IMR-90 (cell line): ENCODE data around the gene FAH. TPM values are rescaled to one million over a fixed set of nuclear protein-coding genes. Genes with fewer than 3 reads are reported as not detected.

Experiments
- ATAC-seq: fragments of 200-7000 bp; cut with Tn5 transposase; 2 replicates; pipeline ENCODE4 v1.9.1; 2020; ENCODE audit warnings: low read depth, mild to moderate bottlenecking, moderate library complexity
- BruUV-seq: library from RNA; stranded (reverse); fragments of 400-500 nt; replicated peaks from 2 replicates; lab custom pipeline; 2021; lab: Mats Ljungman, UMichigan
- CTCF ChIA-PET: fragments of 300-600 bp; formaldehyde crosslinking; extraction: SDS; loops from one replicate; lab custom pipeline; 2021; ENCODE audit warnings: antibody characterized with exemption; lab: Yijun Ruan, JAX
- POLR2A ChIA-PET: fragments of 300-600 bp; sonication (Branson Sonifier 250); formaldehyde crosslinking; loops from one replicate; lab custom pipeline; 2022; ENCODE audit warnings: antibody characterized with exemption; ENCODE audit not compliant: unreplicated experiment; lab: Charles Lee
- DNase-seq: peaks from one replicate; pipeline ENCODE4 v3.0.0; 2013
- H2AFZ ChIP-seq: replicated peaks from 2 replicates; pipeline ENCODE3; 2013; ENCODE audit warnings: low read length, mild to moderate bottlenecking; ENCODE audit not compliant: poor library complexity
- H2AK5ac ChIP-seq: 2 replicates; pipeline ENCODE4 v1.6.1; 2013; ENCODE audit warnings: low read depth, low read length, inconsistent platforms
- H2AK9ac ChIP-seq: replicated peaks from 2 replicates; pipeline ENCODE3; 2013; ENCODE audit warnings: mild to moderate bottlenecking, low read depth, low read length, moderate library complexity; ENCODE audit not compliant: poor library complexity
- H2BK120ac ChIP-seq: 2 replicates; pipeline ENCODE4 v1.6.1; 2013; ENCODE audit warnings: low read depth, low read length, inconsistent platforms
- H2BK15ac ChIP-seq: 3 replicates; pipeline ENCODE4 v1.6.1; 2013; ENCODE audit warnings: low read depth, low read length, inconsistent platforms
- H2BK20ac ChIP-seq: 2 replicates; pipeline ENCODE4 v1.6.1; 2013; ENCODE audit warnings: low read depth, mild to moderate bottlenecking, inconsistent platforms, low read length, moderate library complexity
- H2BK5ac ChIP-seq: 2 replicates; pipeline ENCODE4 v1.6.1; 2013; ENCODE audit warnings: mild to moderate bottlenecking, low read depth, low read length, inconsistent platforms; ENCODE audit not compliant: poor library complexity, severe bottlenecking
- H3K14ac ChIP-seq: replicated peaks from 2 replicates; pipeline ENCODE4 v1.6.1; 2013; ENCODE audit warnings: low read depth, low read length, inconsistent platforms
- H3K18ac ChIP-seq: 2 replicates; pipeline ENCODE4 v1.6.1; 2013; ENCODE audit warnings: low read depth, low read length, control low read depth
- H3K23ac ChIP-seq: 2 replicates; pipeline ENCODE4 v1.6.1; 2013; ENCODE audit warnings: low read depth, low read length, inconsistent platforms
- H3K27ac ChIP-seq: 2 replicates; pipeline ENCODE4 v1.5.1; 2013; ENCODE audit warnings: mild to moderate bottlenecking, control low read depth, low read length; ENCODE audit not compliant: insufficient read depth
- H3K27me3 ChIP-seq: 2 replicates; pipeline ENCODE4 v1.6.1; 2013; ENCODE audit warnings: low read length; ENCODE audit not compliant: control insufficient read depth, insufficient read depth
- H3K36me3 ChIP-seq: 2 replicates; pipeline ENCODE4 v1.6.1; 2013; ENCODE audit warnings: low read length, mixed read lengths; ENCODE audit not compliant: control insufficient read depth, insufficient read depth
- H3K4ac ChIP-seq: 2 replicates; pipeline ENCODE4 v1.6.1; 2013; ENCODE audit warnings: low read depth, low read length, inconsistent platforms
- H3K4me1 ChIP-seq: 2 replicates; pipeline ENCODE4 v1.6.1; 2013; ENCODE audit warnings: low read length, mixed read lengths; ENCODE audit not compliant: control insufficient read depth, insufficient read depth
- H3K4me2 ChIP-seq: 2 replicates; pipeline ENCODE4 v1.6.1; 2013; ENCODE audit warnings: low read depth, mild to moderate bottlenecking, control low read depth, low read length, moderate library complexity
- H3K4me3 ChIP-seq: 2 replicates; pipeline ENCODE4 v1.5.1; 2013; ENCODE audit warnings: low read depth, mild to moderate bottlenecking, control low read depth, low read length, moderate library complexity; ENCODE audit not compliant: insufficient read depth
- H3K56ac ChIP-seq: 2 replicates; pipeline ENCODE4 v1.6.1; 2013; ENCODE audit warnings: low read length, inconsistent platforms; ENCODE audit not compliant: insufficient read depth; ENCODE audit errors: extremely low read depth
- H3K79me1 ChIP-seq, 2 experiments: 2 replicates each; pipeline ENCODE4 v1.6.1; 2013; ENCODE audit warnings: low read length in 2 of 2, inconsistent platforms in 1 of 2, low read depth in 1 of 2
- H3K9ac ChIP-seq: 2 replicates; pipeline ENCODE4 v1.6.1; 2013; ENCODE audit warnings: low read depth, low read length, control low read depth
- H3K9me1 ChIP-seq: 2 replicates; pipeline ENCODE4 v1.6.1; 2013; ENCODE audit warnings: low read length, inconsistent platforms; ENCODE audit not compliant: insufficient read depth
- H3K9me3 ChIP-seq: 2 replicates; pipeline ENCODE4 v1.6.1; 2013; ENCODE audit warnings: low read length; ENCODE audit not compliant: control insufficient read depth, insufficient read depth
- H4K20me1 ChIP-seq: 2 replicates; pipeline ENCODE4 v1.6.1; 2013; ENCODE audit warnings: low read length, inconsistent platforms; ENCODE audit not compliant: insufficient read depth
- H4K5ac ChIP-seq: 2 replicates; pipeline ENCODE4 v1.6.1; 2013; ENCODE audit warnings: mild to moderate bottlenecking, low read depth, low read length, control low read depth
- H4K8ac ChIP-seq, 2 experiments: 2 replicates each; pipeline ENCODE4 v1.6.1; 2013; ENCODE audit warnings: low read depth in 2 of 2, low read length in 2 of 2, control low read depth in 1 of 2, inconsistent platforms in 1 of 2
- H4K91ac ChIP-seq: 2 replicates; pipeline ENCODE4 v1.6.1; 2013; ENCODE audit warnings: low read depth, low read length, inconsistent platforms; ENCODE audit not compliant: insufficient read depth
- BHLHE40 ChIP-seq: fragments of 150-350 bp; IDR thresholded peaks from 2 replicates; pipeline ENCODE4 v1.6.1; 2016; ENCODE audit warnings: mild to moderate bottlenecking, low read depth, low read length
- CEBPB ChIP-seq: IDR thresholded peaks from 2 replicates; pipeline ENCODE4 v1.6.1; 2012; ENCODE audit warnings: low read depth, low read length, improper control_type of control experiment
- FOS ChIP-seq: fragments of 150-350 bp; IDR thresholded peaks from 2 replicates; pipeline ENCODE4 v1.6.1; 2016; ENCODE audit warnings: low read depth, low read length
- MAFK ChIP-seq: IDR thresholded peaks from 2 replicates; pipeline ENCODE4 v1.6.1; 2012; ENCODE audit warnings: low read depth, low read length, improper control_type of control experiment
- NFE2L2 ChIP-seq: fragments of 150-350 bp; IDR thresholded peaks from 2 replicates; pipeline ENCODE4 v1.6.1; 2016; ENCODE audit warnings: low read depth, mild to moderate bottlenecking, low read length
- RAD21 ChIP-seq: IDR thresholded peaks from 2 replicates; pipeline ENCODE4 v1.6.1; 2012; ENCODE audit warnings: low read length, improper control_type of control experiment
- RFX5 ChIP-seq: IDR thresholded peaks from 2 replicates; pipeline ENCODE4 v1.8.0; 2012; ENCODE audit warnings: low read depth, mild to moderate bottlenecking, low read length, moderate library complexity
- WGBS, 2 experiments: methylation state at CpG; one replicate each; pipeline versions ENCODE4 v1.1.5 to v1.1.7; 2013; ENCODE audit warnings: missing lambda C conversion rate in 2 of 2; ENCODE audit not compliant: insufficient read length in 1 of 2; ENCODE audit errors: extremely low coverage in 2 of 2; 5-methylcytosine and 5-hydroxymethylcytosine counted together
- dilution Hi-C: fragments of 300-500 bp; cut with HindIII; formaldehyde crosslinking; loops from one replicate; pipeline ENCODE4 v1.14.3; 2018; ENCODE audit warnings: low sequenced_read_pairs; ENCODE audit not compliant: unreplicated experiment
- in situ Hi-C: fragments of 300-500 bp; cut with MboI; formaldehyde crosslinking; loops from 3 replicates; pipeline ENCODE4 v1.14.3; 2019; ENCODE audit warnings: low sequenced_read_pairs, inconsistent platforms, mixed read lengths
- intact Hi-C: fragments of 100-400 bp; cut with micrococcal nuclease; formaldehyde crosslinking; loops from 2 replicates; pipeline ENCODE4 v1.10.0; 2022
- polyA plus RNA-seq, 3 experiments: library from polyadenylated mRNA; depleted of rRNA; stranded (reverse); fragments of >200 nt; gene quantifications; 2 replicates each; pipeline ENCODE4 v1.2.3, GENCODE V29; 2012; ENCODE audit warnings: low replicate concordance in 1 of 3
- total RNA-seq: library from RNA; depleted of rRNA; stranded (reverse); fragments of >200 nt; gene quantifications from 2 replicates; pipeline ENCODE4 v1.2.3, GENCODE V29; 2012
- TF ChIP-seq, protein P1 (sequence below): conservative IDR thresholded peaks from 2 replicates; pipeline ENCODE4 v1.5.1; 2012; ENCODE audit warnings: mild to moderate bottlenecking, low read depth, low read length, improper control_type of control experiment
- TF ChIP-seq, protein P2 (sequence below): fragments of 150-350 bp; IDR thresholded peaks from 2 replicates; pipeline ENCODE4 v1.6.1; 2017; ENCODE audit warnings: mild to moderate bottlenecking, antibody characterized with exemption, low read length, low read depth
- TF ChIP-seq, protein P3 (sequence below): fragments of 150-350 bp; IDR thresholded peaks from 2 replicates; pipeline ENCODE4 v1.6.1; 2016; ENCODE audit warnings: low read depth, mild to moderate bottlenecking, low read length, moderate library complexity, borderline replicate concordance

Gene FAH
- total and polyA plus RNA-seq, 2 of the 4 experiments (the other 2 are of a cell fraction): 43.1 to 48.6 TPM

GRCh38 chr15:80233581-80233980 is 80.8 kb downstream of the FAH start:
- H3K14ac ChIP-seq: no peak overlapping the region
- H4K5ac ChIP-seq: no peak overlapping the region
- no peak overlapping the region for H3K56ac ChIP-seq
- no peak overlapping the region for H2AK9ac ChIP-seq
- no peaks in the 10 kb centered on the region for H3K9me3 ChIP-seq
- no peak overlapping the region for H3K18ac ChIP-seq
- intact Hi-C loops (loop anchor here (10.0 kb wide), 1 partner anchor 169 kb away; no protein-coding TSS in a partner anchor), dilution Hi-C loops (no loop called here), in situ Hi-C loops (no loop called here)
- WGBS, 2 experiments: 36% methylated on average over 4 of the region's 9 CpGs; no CpG with 5 or more reads in 1 of the 2 experiments
- no peak overlapping the region for H4K91ac ChIP-seq
- DNase-seq: no peak
- no peak overlapping the region for H3K4ac ChIP-seq
- no peak overlapping the region for H4K8ac ChIP-seq
- no peak overlapping the region for H2AFZ ChIP-seq
- H3K4me2 ChIP-seq: no peak overlapping the region
- H3K36me3 ChIP-seq: no peaks in the 10 kb centered on the region
- no peak overlapping the region for H3K23ac ChIP-seq
- no peaks in the 10 kb centered on the region for H4K20me1 ChIP-seq
- H2BK5ac ChIP-seq: no peak overlapping the region
- POLR2A ChIA-PET: no interaction called here
- no TSS peak for BruUV-seq
- no peak overlapping the region for H2BK15ac ChIP-seq
- H3K4me3 ChIP-seq: no peak overlapping the region
- CTCF ChIA-PET: no interaction called here
- no peaks in the 10 kb centered on the region for H3K4me1 ChIP-seq
- H2BK120ac ChIP-seq: no peak overlapping the region
- peaks cover 22% of the 10 kb centered on the region for H3K27me3 ChIP-seq
- H2BK20ac ChIP-seq: no peak overlapping the region
- H2AK5ac ChIP-seq: no peak overlapping the region
- TF ChIP-seq RFX5: no peak
- TF ChIP-seq, protein P1, sequence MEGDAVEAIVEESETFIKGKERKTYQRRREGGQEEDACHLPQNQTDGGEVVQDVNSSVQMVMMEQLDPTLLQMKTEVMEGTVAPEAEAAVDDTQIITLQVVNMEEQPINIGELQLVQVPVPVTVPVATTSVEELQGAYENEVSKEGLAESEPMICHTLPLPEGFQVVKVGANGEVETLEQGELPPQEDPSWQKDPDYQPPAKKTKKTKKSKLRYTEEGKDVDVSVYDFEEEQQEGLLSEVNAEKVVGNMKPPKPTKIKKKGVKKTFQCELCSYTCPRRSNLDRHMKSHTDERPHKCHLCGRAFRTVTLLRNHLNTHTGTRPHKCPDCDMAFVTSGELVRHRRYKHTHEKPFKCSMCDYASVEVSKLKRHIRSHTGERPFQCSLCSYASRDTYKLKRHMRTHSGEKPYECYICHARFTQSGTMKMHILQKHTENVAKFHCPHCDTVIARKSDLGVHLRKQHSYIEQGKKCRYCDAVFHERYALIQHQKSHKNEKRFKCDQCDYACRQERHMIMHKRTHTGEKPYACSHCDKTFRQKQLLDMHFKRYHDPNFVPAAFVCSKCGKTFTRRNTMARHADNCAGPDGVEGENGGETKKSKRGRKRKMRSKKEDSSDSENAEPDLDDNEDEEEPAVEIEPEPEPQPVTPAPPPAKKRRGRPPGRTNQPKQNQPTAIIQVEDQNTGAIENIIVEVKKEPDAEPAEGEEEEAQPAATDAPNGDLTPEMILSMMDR: no peak
- no peak for TF ChIP-seq BHLHE40
- TF ChIP-seq, protein P2, sequence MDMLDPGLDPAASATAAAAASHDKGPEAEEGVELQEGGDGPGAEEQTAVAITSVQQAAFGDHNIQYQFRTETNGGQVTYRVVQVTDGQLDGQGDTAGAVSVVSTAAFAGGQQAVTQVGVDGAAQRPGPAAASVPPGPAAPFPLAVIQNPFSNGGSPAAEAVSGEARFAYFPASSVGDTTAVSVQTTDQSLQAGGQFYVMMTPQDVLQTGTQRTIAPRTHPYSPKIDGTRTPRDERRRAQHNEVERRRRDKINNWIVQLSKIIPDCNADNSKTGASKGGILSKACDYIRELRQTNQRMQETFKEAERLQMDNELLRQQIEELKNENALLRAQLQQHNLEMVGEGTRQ: no peak
- TF ChIP-seq CEBPB: no peak
- TF ChIP-seq, protein P3, sequence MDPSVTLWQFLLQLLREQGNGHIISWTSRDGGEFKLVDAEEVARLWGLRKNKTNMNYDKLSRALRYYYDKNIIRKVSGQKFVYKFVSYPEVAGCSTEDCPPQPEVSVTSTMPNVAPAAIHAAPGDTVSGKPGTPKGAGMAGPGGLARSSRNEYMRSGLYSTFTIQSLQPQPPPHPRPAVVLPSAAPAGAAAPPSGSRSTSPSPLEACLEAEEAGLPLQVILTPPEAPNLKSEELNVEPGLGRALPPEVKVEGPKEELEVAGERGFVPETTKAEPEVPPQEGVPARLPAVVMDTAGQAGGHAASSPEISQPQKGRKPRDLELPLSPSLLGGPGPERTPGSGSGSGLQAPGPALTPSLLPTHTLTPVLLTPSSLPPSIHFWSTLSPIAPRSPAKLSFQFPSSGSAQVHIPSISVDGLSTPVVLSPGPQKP: no peak
- no peak for TF ChIP-seq MAFK
- TF ChIP-seq FOS: no peak
- no peak for TF ChIP-seq RAD21
- no peak for TF ChIP-seq NFE2L2
- H3K79me1 ChIP-seq: no peaks in the 10 kb centered on the region
- no peak for ATAC-seq
- no peak overlapping the region for H3K27ac ChIP-seq
- H3K9me1 ChIP-seq: 0 out of 2 replicates have a peak, but pooled peaks cover 3% of the 10 kb centered on the region
- no peak overlapping the region for H3K9ac ChIP-seq
